Fibroblast of lung (primary cell): ENCODE results near the gene CCNY. TPM values are rescaled to one million over a fixed set of nuclear protein-coding genes. Genes with fewer than 3 reads are reported as not detected.

Experiments used
- DNase-seq, 2 donors: peaks; one replicate each; pipeline versions ENCODE4 v3.0.0 to v3.0.0-alpha.2; 2010; ENCODE audit warnings: low read depth in 2 of 2
- H2AFZ ChIP-seq: 2 replicates; pipeline ENCODE4 v1.5.1; 2012; ENCODE audit warnings: low read length, control low read depth, inconsistent platforms
- H3K27ac ChIP-seq: 2 replicates; pipeline ENCODE4 v1.5.1; 2011; ENCODE audit warnings: low read length, control low read depth; ENCODE audit not compliant: insufficient read depth
- H3K27me3 ChIP-seq: 2 replicates; pipeline ENCODE4 v1.5.1; 2011; ENCODE audit warnings: mild to moderate bottlenecking, low read length; ENCODE audit not compliant: control insufficient read depth, insufficient read depth
- H3K36me3 ChIP-seq: 2 replicates; pipeline ENCODE4 v1.5.1; 2011; ENCODE audit warnings: low read length; ENCODE audit not compliant: control insufficient read depth, insufficient read depth
- H3K4me1 ChIP-seq: 2 replicates; pipeline ENCODE4 v1.5.1; 2011; ENCODE audit warnings: low read length; ENCODE audit not compliant: control insufficient read depth, insufficient read depth; ENCODE audit errors: extremely low read depth
- H3K4me2 ChIP-seq: 2 replicates; pipeline ENCODE4 v1.5.1; 2011; ENCODE audit warnings: low read length, control low read depth; ENCODE audit not compliant: insufficient read depth; ENCODE audit errors: extremely low read depth
- H3K4me3 ChIP-seq, 4 experiments: fragments of 200-600 bp in 1 of 4; sonication (generic) in 1 of 4; replicated peaks in 1 of 4; 2 replicates each; pipeline ENCODE4 v1.5.1; 2011 to 2016; ENCODE audit warnings: low read length in 4 of 4, low read depth in 3 of 4, mild to moderate bottlenecking in 3 of 4, control low read depth in 2 of 4, inconsistent platforms in 1 of 4, mixed read lengths in 1 of 4; ENCODE audit not compliant: insufficient read depth in 1 of 4; ENCODE audit errors: control extremely low read depth in 1 of 4
- H3K79me2 ChIP-seq: 2 replicates; pipeline ENCODE4 v1.5.1; 2012; ENCODE audit warnings: mild to moderate bottlenecking, low read length, inconsistent platforms; ENCODE audit not compliant: control insufficient read depth, insufficient read depth
- H3K9ac ChIP-seq: 2 replicates; pipeline ENCODE4 v1.5.1; 2011; ENCODE audit warnings: mild to moderate bottlenecking, low read length, control low read depth; ENCODE audit not compliant: insufficient read depth
- H3K9me3 ChIP-seq: 2 replicates; pipeline ENCODE4 v1.5.1; 2012; ENCODE audit warnings: low read depth, low read length; ENCODE audit not compliant: control insufficient read depth, insufficient read depth
- H4K20me1 ChIP-seq: 2 replicates; pipeline ENCODE4 v1.5.1; 2011; ENCODE audit warnings: low read length; ENCODE audit not compliant: control insufficient read depth, insufficient read depth; ENCODE audit errors: extremely low read depth
- EZH2 ChIP-seq: IDR thresholded peaks from 2 replicates; pipeline ENCODE4 v1.5.1; 2012; ENCODE audit warnings: low read length, control low read depth, mild to moderate bottlenecking; ENCODE audit errors: missing control alignments
- polyA plus RNA-seq, 2 donors: library from polyadenylated mRNA; depleted of rRNA in 1 of 2; stranded (reverse) in 1 of 2; unstranded in 1 of 2; fragments of >200 nt; gene quantifications; 2 replicates each; pipeline ENCODE4 v1.2.1, GENCODE V29; 2011 to 2012; ENCODE audit warnings: missing spikeins in 1 of 2
- total RNA-seq: library from RNA; depleted of rRNA; stranded (reverse); fragments of >200 nt; gene quantifications from 2 replicates; pipeline ENCODE4 v1.2.1, GENCODE V29; 2014
- TF ChIP-seq, protein P1 (sequence below), 2 donors: IDR thresholded peaks in 1 of 2; conservative IDR thresholded peaks in 1 of 2; 1 replicate in 1 of 2; 2 replicates in 1 of 2; pipeline ENCODE4 v1.5.1; 2011 to 2012; ENCODE audit warnings: low read length in 2 of 2, control low read depth in 1 of 2, inconsistent platforms in 1 of 2, low read depth in 1 of 2, mild to moderate bottlenecking in 1 of 2

Gene CCNY
- total and polyA plus RNA-seq, 2 donors (not counting 1 experiment from before 2014, with no cell fraction given) = 34.7 to 66.4 TPM

- Histone ChIP-seq H4K20me1 (no peaks in the 10 kb centered on the region), H3K27me3 (no peaks in the 10 kb centered on the region)
Observed at GRCh38 chr10:35409094-35409582, 72.8 kb downstream of the CCNY start.

DNA sequence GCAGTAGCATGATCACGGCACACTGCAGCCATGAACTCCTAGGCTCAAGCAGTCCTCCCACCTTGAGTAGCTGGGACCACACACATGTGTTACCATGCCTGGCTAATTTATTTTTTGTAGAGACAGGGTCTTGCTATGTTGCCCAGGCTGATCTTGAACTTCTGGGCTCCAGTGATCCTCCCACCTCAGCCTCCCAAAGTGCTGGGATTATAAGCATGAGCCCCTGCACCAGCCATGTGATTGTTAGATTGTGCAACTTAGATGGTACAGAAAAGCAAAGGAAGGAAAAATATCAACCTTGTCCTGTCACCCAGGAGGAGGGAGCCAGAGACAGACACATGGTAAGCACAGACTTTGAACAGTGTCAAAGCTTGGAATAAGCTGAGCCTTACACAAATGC lies 73.5 kb downstream of the CCNY start:
- no peak overlapping the region for H2AFZ ChIP-seq
- TF ChIP-seq, protein P1, sequence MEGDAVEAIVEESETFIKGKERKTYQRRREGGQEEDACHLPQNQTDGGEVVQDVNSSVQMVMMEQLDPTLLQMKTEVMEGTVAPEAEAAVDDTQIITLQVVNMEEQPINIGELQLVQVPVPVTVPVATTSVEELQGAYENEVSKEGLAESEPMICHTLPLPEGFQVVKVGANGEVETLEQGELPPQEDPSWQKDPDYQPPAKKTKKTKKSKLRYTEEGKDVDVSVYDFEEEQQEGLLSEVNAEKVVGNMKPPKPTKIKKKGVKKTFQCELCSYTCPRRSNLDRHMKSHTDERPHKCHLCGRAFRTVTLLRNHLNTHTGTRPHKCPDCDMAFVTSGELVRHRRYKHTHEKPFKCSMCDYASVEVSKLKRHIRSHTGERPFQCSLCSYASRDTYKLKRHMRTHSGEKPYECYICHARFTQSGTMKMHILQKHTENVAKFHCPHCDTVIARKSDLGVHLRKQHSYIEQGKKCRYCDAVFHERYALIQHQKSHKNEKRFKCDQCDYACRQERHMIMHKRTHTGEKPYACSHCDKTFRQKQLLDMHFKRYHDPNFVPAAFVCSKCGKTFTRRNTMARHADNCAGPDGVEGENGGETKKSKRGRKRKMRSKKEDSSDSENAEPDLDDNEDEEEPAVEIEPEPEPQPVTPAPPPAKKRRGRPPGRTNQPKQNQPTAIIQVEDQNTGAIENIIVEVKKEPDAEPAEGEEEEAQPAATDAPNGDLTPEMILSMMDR (conservative IDR thresholded peaks at IDR 0.05 in 1 of 2, IDR thresholded peaks at IDR 0.05 in 1 of 2; ENCODE audit: low read depth in 1 of 2, low read length in 2 of 2) = no peak
- TF ChIP-seq EZH2 = no peak
- H3K27ac ChIP-seq = no peak overlapping the region
- H3K36me3 ChIP-seq = no peaks in the 10 kb centered on the region
- H3K4me3 ChIP-seq = no peak overlapping the region
- no peak for DNase-seq
- peaks cover 24% of the 10 kb centered on the region for H3K79me2 ChIP-seq
- peaks cover 20% of the 10 kb centered on the region for H3K4me1 ChIP-seq
- no peak overlapping the region for H3K9ac ChIP-seq
- H3K9me3 ChIP-seq = no peaks in the 10 kb centered on the region
- no peak overlapping the region for H3K4me2 ChIP-seq
- no peaks in the 10 kb centered on the region for H4K20me1 ChIP-seq
- no peaks in the 10 kb centered on the region for H3K27me3 ChIP-seq

More at GRCh38 chr10:35409094-35409582, 72.8 kb downstream of the CCNY start:
- peaks cover 20% of the 10 kb centered on the region for H3K4me1 ChIP-seq
- H2AFZ ChIP-seq = no peak overlapping the region
- DNase-seq = peak; percentile 92
- peaks cover 19% of the 10 kb centered on the region for H3K79me2 ChIP-seq
- H3K36me3 ChIP-seq = no peaks in the 10 kb centered on the region
- H3K27ac ChIP-seq = no peak overlapping the region
- peak overlapping the region; percentile 23 for H3K4me2 ChIP-seq
- no peak overlapping the region for H3K4me3 ChIP-seq
- TF ChIP-seq, protein P1 (conservative IDR thresholded peaks at IDR 0.05 in 1 of 2, IDR thresholded peaks at IDR 0.05 in 1 of 2; ENCODE audit: low read depth in 1 of 2, low read length in 2 of 2) = no peak
- H3K9me3 ChIP-seq = no peaks in the 10 kb centered on the region
- H3K9ac ChIP-seq = no peak overlapping the region

GRCh38 chr10:35412003-35412723 lies 75.9 kb downstream of the CCNY start:
- H3K9me3 ChIP-seq = no peaks in the 10 kb centered on the region
- no peak overlapping the region for H3K4me2 ChIP-seq
- H3K27me3 ChIP-seq = no peaks in the 10 kb centered on the region
- peak in 1 of 2 donors; percentile 63 for DNase-seq
- no peaks in the 10 kb centered on the region for H3K36me3 ChIP-seq
- H3K27ac ChIP-seq = no peak overlapping the region
- no peak overlapping the region for H3K4me3 ChIP-seq
- no peaks in the 10 kb centered on the region for H4K20me1 ChIP-seq
- H3K4me1 ChIP-seq = peaks cover 20% of the 10 kb centered on the region
- peaks cover 36% of the 10 kb centered on the region for H3K79me2 ChIP-seq
- H3K9ac ChIP-seq = no peak overlapping the region
- no peak overlapping the region for H2AFZ ChIP-seq
- TF ChIP-seq, protein P1 (conservative IDR thresholded peaks at IDR 0.05 in 1 of 2, IDR thresholded peaks at IDR 0.05 in 1 of 2; ENCODE audit: low read depth in 1 of 2, low read length in 2 of 2) = no peak
- TF ChIP-seq EZH2 = no peak
